ENCODE measurements around the gene SHC2.

GRCh38 chr19:408441-408901 lies 52.4 kb downstream of the SHC2 start:
- no peak for TF ChIP-seq EP300 (IDR thresholded peaks at IDR 0.05)
- TF ChIP-seq CTCF (IDR thresholded peaks at IDR 0.05): no peak
- TF ChIP-seq POLR2AphosphoS5 (IDR thresholded peaks at IDR 0.05): no peak
- TF ChIP-seq POLR2A (IDR thresholded peaks at IDR 0.05): no peak

Data from stomach (tissue), 4 donors.